GM23338 (cell line): ENCODE results near the gene ADAM11. TPM values are rescaled to one million over a fixed set of nuclear protein-coding genes. Genes with fewer than 3 reads are reported as not detected.

ENCODE experiments used
- ATAC-seq: fragments of 200-7000 bp; cut with Tn5 transposase; 3 replicates; pipeline ENCODE4 v1.9.1; 2020
- DNase-seq: peaks from one replicate; pipeline ENCODE4 v3.0.0-alpha.2; 2015; ENCODE audit warnings: low spot score
- H2AFZ ChIP-seq: fragments of 200-600 bp; sonication (generic); 2 replicates; pipeline ENCODE4 v1.8.0; 2016; ENCODE audit warnings: antibody characterized with exemption, mild to moderate bottlenecking, moderate library complexity
- H3F3A ChIP-seq: fragments of 200-600 bp; sonication (generic); replicated peaks from 2 replicates; pipeline ENCODE4 v1.8.0; 2017; ENCODE audit warnings: antibody characterized with exemption, mixed run types, low read depth
- H3K27ac ChIP-seq: fragments of 200-600 bp; sonication (generic); 2 replicates; pipeline ENCODE4 v1.6.1; 2016; ENCODE audit warnings: low read depth
- H3K27me3 ChIP-seq: fragments of 200-600 bp; sonication (generic); 2 replicates; pipeline ENCODE4 v1.8.0; 2016; ENCODE audit warnings: mild to moderate bottlenecking, mixed run types, moderate library complexity; ENCODE audit not compliant: insufficient read depth
- H3K36me3 ChIP-seq: fragments of 200-600 bp; sonication (generic); 2 replicates; pipeline ENCODE4 v1.8.0; 2016; ENCODE audit warnings: mild to moderate bottlenecking; ENCODE audit not compliant: insufficient read depth
- H3K4me1 ChIP-seq: fragments of 200-600 bp; sonication (generic); 2 replicates; pipeline ENCODE4 v1.8.0; 2016; ENCODE audit warnings: mild to moderate bottlenecking, moderate library complexity; ENCODE audit not compliant: insufficient read depth
- H3K4me2 ChIP-seq: fragments of 200-600 bp; sonication (generic); 2 replicates; pipeline ENCODE4 v1.7.1; 2017; ENCODE audit warnings: mixed run types
- H3K4me3 ChIP-seq: fragments of 200-600 bp; sonication (generic); 2 replicates; pipeline ENCODE4 v1.6.1; 2016; ENCODE audit warnings: mixed run types
- H3K79me2 ChIP-seq: fragments of 200-600 bp; sonication (generic); replicated peaks from 2 replicates; pipeline ENCODE4 v1.8.0; 2017; ENCODE audit warnings: mild to moderate bottlenecking; ENCODE audit not compliant: insufficient read depth
- H3K9me2 ChIP-seq: fragments of 200-600 bp; sonication (generic); 2 replicates; pipeline ENCODE4 v1.8.0; 2017; ENCODE audit not compliant: insufficient read depth
- H4K20me1 ChIP-seq: fragments of 200-600 bp; sonication (generic); replicated peaks from 2 replicates; pipeline ENCODE4 v1.8.0; 2017; ENCODE audit warnings: mild to moderate bottlenecking; ENCODE audit not compliant: insufficient read depth
- H3K27ac Mint-ChIP-seq: 2 replicates; pipeline ENCODE4 v1.8.0; 2020; ENCODE audit warnings: inconsistent platforms, mild to moderate bottlenecking, moderate library complexity, mixed read lengths
- H3K27me3 Mint-ChIP-seq: 3 replicates; pipeline ENCODE4 v1.8.0; 2022; ENCODE audit warnings: low read depth, mild to moderate bottlenecking, moderate library complexity, mixed read lengths, inconsistent platforms; ENCODE audit not compliant: insufficient read depth, poor library complexity
- H3K36me3 Mint-ChIP-seq: 3 replicates; pipeline ENCODE4 v1.8.0; 2021; ENCODE audit warnings: low read depth, mild to moderate bottlenecking, inconsistent platforms, moderate library complexity, mixed read lengths
- H3K4me1 Mint-ChIP-seq: 3 replicates; pipeline ENCODE4 v1.8.0; 2020; ENCODE audit warnings: mild to moderate bottlenecking, inconsistent platforms, mixed read lengths
- H3K4me3 Mint-ChIP-seq: 3 replicates; pipeline ENCODE4 v1.8.0; 2021; ENCODE audit warnings: moderate library complexity, mild to moderate bottlenecking, inconsistent platforms, mixed read lengths
- H3K9me3 Mint-ChIP-seq: 3 replicates; pipeline ENCODE4 v1.8.0; 2020; ENCODE audit warnings: moderate library complexity, mild to moderate bottlenecking, inconsistent platforms, mixed read lengths
- CREB1 ChIP-seq: fragments of 250-450 bp; sonication (Bioruptor Pico); IDR thresholded peaks from 2 replicates; pipeline ENCODE4 v1.5.0; 2020; ENCODE audit warnings: low read depth, mild to moderate bottlenecking, moderate library complexity
- EZH2 ChIP-seq: fragments of 200-600 bp; sonication (generic); IDR thresholded peaks from one replicate; pipeline ENCODE4 v1.8.0; 2017; ENCODE audit warnings: antibody characterized with exemption, mild to moderate bottlenecking, low read depth; ENCODE audit not compliant: unreplicated experiment
- EZH2phosphoT487 ChIP-seq: fragments of 200-600 bp; sonication (generic); IDR thresholded peaks from one replicate; pipeline ENCODE4 v1.8.1; 2018; ENCODE audit warnings: antibody characterized with exemption; ENCODE audit not compliant: unreplicated experiment
- NANOG ChIP-seq: IDR thresholded peaks from 2 replicates; pipeline ENCODE4 v1.6.1; 2016; ENCODE audit warnings: antibody characterized with exemption, borderline replicate concordance
- POLR2AphosphoS5 ChIP-seq: IDR thresholded peaks from 2 replicates; pipeline ENCODE4 v1.6.1; 2016; ENCODE audit warnings: antibody characterized with exemption, low read depth
- STAT1 ChIP-seq: IDR thresholded peaks from one replicate; pipeline ENCODE4 v1.6.1; 2016; ENCODE audit warnings: antibody characterized with exemption; ENCODE audit not compliant: unreplicated experiment
- ZNF114 ChIP-seq: fragments of 250-450 bp; sonication (Bioruptor Pico); IDR thresholded peaks from 2 replicates; pipeline ENCODE4 v1.5.0; 2020; ENCODE audit warnings: mild to moderate bottlenecking, moderate library complexity
- ZNF331 ChIP-seq: fragments of 250-450 bp; sonication (Bioruptor Pico); IDR thresholded peaks from 2 replicates; pipeline ENCODE4 v1.5.0; 2020; ENCODE audit warnings: low read depth, mild to moderate bottlenecking, moderate library complexity
- polyA plus RNA-seq: library from polyadenylated mRNA; unstranded; fragments of >200 nt; fragmentation: Nextera tagmentation; extraction: Ambion mirVana; gene quantifications from 2 replicates; pipeline ENCODE4 v1.2.1, GENCODE V29; 2016
- total RNA-seq: library from RNA; depleted of rRNA; stranded (reverse); fragments of >200 nt; shearing (Covaris generic); gene quantifications from 2 replicates; pipeline ENCODE4 v1.2.3, GENCODE V29; 2014
- TF ChIP-seq, protein P1 (sequence below): IDR thresholded peaks from one replicate; pipeline ENCODE4 v1.6.1; 2018; ENCODE audit warnings: antibody characterized with exemption; ENCODE audit not compliant: unreplicated experiment

ADAM11 gene
- total and polyA plus RNA-seq, 2 experiments from 2014 or later: 0.55 to 4.7 TPM

DNA sequence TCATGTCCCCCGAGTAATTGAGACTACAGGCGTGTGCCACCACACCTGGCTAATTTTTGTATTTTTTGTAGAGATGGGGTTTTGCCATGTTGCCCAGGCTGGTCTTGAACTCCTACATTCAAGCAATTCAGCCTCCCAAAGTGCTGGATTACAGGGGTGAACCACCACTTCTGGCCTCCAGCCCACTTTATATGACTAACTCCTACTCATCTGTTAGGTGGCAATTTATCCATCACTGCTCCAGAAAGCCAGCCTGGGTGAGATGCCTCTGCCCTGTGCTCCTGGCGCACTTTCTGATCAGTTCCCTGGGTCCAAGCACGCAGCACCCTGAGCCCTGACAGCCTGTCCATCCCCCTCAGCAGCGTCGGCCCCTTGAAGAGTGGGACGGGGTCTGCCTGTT lies 29.4 kb downstream of the ADAM11 start (continued):
- TF ChIP-seq, protein P1, sequence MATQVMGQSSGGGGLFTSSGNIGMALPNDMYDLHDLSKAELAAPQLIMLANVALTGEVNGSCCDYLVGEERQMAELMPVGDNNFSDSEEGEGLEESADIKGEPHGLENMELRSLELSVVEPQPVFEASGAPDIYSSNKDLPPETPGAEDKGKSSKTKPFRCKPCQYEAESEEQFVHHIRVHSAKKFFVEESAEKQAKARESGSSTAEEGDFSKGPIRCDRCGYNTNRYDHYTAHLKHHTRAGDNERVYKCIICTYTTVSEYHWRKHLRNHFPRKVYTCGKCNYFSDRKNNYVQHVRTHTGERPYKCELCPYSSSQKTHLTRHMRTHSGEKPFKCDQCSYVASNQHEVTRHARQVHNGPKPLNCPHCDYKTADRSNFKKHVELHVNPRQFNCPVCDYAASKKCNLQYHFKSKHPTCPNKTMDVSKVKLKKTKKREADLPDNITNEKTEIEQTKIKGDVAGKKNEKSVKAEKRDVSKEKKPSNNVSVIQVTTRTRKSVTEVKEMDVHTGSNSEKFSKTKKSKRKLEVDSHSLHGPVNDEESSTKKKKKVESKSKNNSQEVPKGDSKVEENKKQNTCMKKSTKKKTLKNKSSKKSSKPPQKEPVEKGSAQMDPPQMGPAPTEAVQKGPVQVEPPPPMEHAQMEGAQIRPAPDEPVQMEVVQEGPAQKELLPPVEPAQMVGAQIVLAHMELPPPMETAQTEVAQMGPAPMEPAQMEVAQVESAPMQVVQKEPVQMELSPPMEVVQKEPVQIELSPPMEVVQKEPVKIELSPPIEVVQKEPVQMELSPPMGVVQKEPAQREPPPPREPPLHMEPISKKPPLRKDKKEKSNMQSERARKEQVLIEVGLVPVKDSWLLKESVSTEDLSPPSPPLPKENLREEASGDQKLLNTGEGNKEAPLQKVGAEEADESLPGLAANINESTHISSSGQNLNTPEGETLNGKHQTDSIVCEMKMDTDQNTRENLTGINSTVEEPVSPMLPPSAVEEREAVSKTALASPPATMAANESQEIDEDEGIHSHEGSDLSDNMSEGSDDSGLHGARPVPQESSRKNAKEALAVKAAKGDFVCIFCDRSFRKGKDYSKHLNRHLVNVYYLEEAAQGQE: no peak
- no peak for TF ChIP-seq POLR2AphosphoS5
- TF ChIP-seq EZH2phosphoT487: no peak
- no peak for TF ChIP-seq ZNF114 (CRISPR knock-in tag)
- no peak for TF ChIP-seq CREB1 (CRISPR knock-in tag)
- TF ChIP-seq STAT1: no peak

GRCh38 chr17:44792276-44792675 lies 33.5 kb downstream of the ADAM11 start:
- Histone ChIP-seq H3K4me1 (peaks cover 19% of the 10 kb centered on the region; the same call in 1 of the 2 replicates), H3K9me2 (no peaks in the 10 kb centered on the region), H3K4me2 (no peak overlapping the region), H2AFZ (no peak overlapping the region), H4K20me1 (peaks cover 7% of the 10 kb centered on the region; the same call in 1 of the 2 replicates), H3K4me3 (no peak overlapping the region), H3F3A (peaks cover 15% of the 10 kb centered on the region; the same call in 1 of the 2 replicates), H3K27ac (no peak overlapping the region), H3K27me3 (no peaks in the 10 kb centered on the region), H3K79me2 (no peaks in the 10 kb centered on the region), H3K36me3 (no peaks in the 10 kb centered on the region)
- Mint-ChIP-seq H3K36me3 (peaks cover 3% of the 10 kb centered on the region; the same call in 1 of the 3 replicates), H3K27ac (no peak overlapping the region), H3K4me1 (peaks cover 31% of the 10 kb centered on the region), H3K27me3 (peaks cover 10% of the 10 kb centered on the region), H3K4me3 (no peak overlapping the region), H3K9me3 (no peaks in the 10 kb centered on the region)
- ATAC-seq (no peak), DNase-seq (no peak)
- TF ChIP-seq NANOG (no peak), ZNF331 (CRISPR knock-in tag) (no peak)

DNA sequence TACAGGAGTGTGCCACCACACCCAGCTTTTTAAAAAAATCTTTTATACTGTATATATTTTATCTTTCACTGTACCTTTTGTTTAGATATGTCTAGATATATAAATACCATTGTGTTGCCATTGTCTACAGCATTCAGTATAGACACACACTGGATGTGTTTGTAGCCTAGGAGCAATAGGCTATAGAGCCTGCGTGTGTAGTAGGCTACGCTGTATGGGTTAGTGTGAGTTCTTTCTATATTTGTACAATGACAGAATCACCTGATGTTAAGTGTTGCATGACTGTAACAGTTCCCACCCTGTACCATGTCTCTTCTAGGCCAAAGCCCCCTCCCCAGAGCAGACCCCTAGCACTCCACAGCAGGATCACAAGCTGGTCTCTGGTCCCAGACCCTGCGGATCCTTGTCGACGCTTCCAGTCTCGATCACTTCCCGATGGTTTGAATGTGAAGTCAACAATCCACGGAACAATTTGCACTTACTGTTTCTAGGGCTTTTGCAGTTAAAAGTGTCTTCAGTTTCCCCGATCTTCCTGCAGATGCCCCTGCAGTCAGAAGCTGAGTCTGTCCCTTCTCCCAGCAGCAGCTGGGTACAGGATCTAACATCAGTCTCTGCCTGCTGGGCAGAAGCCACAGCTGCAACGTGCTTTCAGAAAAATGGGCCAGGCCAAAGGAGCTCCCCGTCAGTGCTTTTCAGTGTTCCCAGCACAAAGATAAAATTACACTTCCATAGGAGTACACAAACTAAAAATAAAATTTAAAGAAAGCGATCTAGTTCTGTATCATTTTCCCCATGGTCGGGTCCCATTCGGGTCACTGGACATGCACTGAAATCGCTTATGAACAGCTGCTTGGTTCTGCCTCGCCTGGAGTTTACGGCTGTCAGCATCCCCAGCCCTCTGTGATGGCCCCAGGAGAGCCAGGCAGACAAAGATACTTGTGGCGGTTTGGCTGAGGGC lies 35.4 kb downstream of the ADAM11 start:
- Mint-ChIP-seq H3K36me3 (peaks cover 11% of the 10 kb centered on the region; the same call in 2 of the 3 replicates), H3K4me3 (no peak overlapping the region; the same call in 2 of the 3 replicates), H3K9me3 (no peaks in the 10 kb centered on the region), H3K27me3 (peaks cover 12% of the 10 kb centered on the region), H3K4me1 (peaks cover 35% of the 10 kb centered on the region), H3K27ac (peak overlapping the region; percentile 63)
- Histone ChIP-seq H3K9me2 (no peaks in the 10 kb centered on the region), H3K4me2 (no peak overlapping the region), H4K20me1 (peaks cover 7% of the 10 kb centered on the region; the same call in 1 of the 2 replicates), H3K4me3 (no peak overlapping the region), H3K27ac (peak overlapping the region; percentile 86), H3F3A (peaks cover 27% of the 10 kb centered on the region; the same call in 1 of the 2 replicates), H3K27me3 (no peaks in the 10 kb centered on the region), H3K4me1 (peaks cover 25% of the 10 kb centered on the region), H3K36me3 (no peaks in the 10 kb centered on the region), H2AFZ (no peak overlapping the region), H3K79me2 (no peaks in the 10 kb centered on the region)
- no peak for TF ChIP-seq EZH2
- TF ChIP-seq POLR2AphosphoS5: 0 out of 2 replicates have a peak, but pooled peaks have one; percentile 21
- DNase-seq (no peak), ATAC-seq (peak; percentile 12; the same call in 2 of the 3 replicates)
